ENCODE measurements around the gene PROM2.

GRCh38 chr2:95297639-95298395, 23.6 kb downstream of the PROM2 start:
- TF ChIP-seq POLR2AphosphoS5 (IDR thresholded peaks at IDR 0.05), result no peak
- no peak for TF ChIP-seq CTCF (IDR thresholded peaks at IDR 0.05)
- no peak for TF ChIP-seq POLR2A (IDR thresholded peaks at IDR 0.05)
- no peak for TF ChIP-seq EP300 (IDR thresholded peaks at IDR 0.05)
